DOHH2 (cell line): ENCODE measurements around the gene TADA2B.
"Not testable (repeated sequence)": the region's sequence is repeated elsewhere in the genome, so short reads cannot be mapped to it uniquely, and the experiment has no call there.

Experiments used
- H3F3A ChIP-seq: fragments of 200-600 bp; sonication (generic), shearing (Covaris generic); 2 replicates; pipeline ENCODE4 v1.6.0; 2016; ENCODE audit warnings: antibody characterized with exemption, mild to moderate bottlenecking; ENCODE audit not compliant: control insufficient read depth, insufficient read depth
- H3K27ac ChIP-seq: fragments of 200-600 bp; sonication (generic); 2 replicates; pipeline ENCODE4 v1.5.1; 2014; ENCODE audit warnings: low read depth, mild to moderate bottlenecking, low read length, moderate library complexity
- H3K27me3 ChIP-seq: fragments of 200-600 bp; sonication (generic); 2 replicates; pipeline ENCODE4 v1.6.1; 2014; ENCODE audit warnings: mild to moderate bottlenecking, low read length, mixed read lengths; ENCODE audit not compliant: control insufficient read depth
- H3K36me3 ChIP-seq: fragments of 200-600 bp; sonication (generic); 2 replicates; pipeline ENCODE4 v1.6.1; 2014; ENCODE audit warnings: mild to moderate bottlenecking, low read length, moderate library complexity, mixed read lengths; ENCODE audit not compliant: control insufficient read depth
- H3K4me1 ChIP-seq: fragments of 200-600 bp; sonication (generic); 2 replicates; pipeline ENCODE4 v1.6.1; 2014; ENCODE audit warnings: mild to moderate bottlenecking, low read length, mixed read lengths; ENCODE audit not compliant: control insufficient read depth
- H3K4me2 ChIP-seq: fragments of 200-600 bp; sonication (generic); 2 replicates; pipeline ENCODE4 v1.6.0; 2014; ENCODE audit warnings: mild to moderate bottlenecking, low read length, moderate library complexity
- H3K4me3 ChIP-seq: fragments of 200-600 bp; sonication (generic); 2 replicates; pipeline ENCODE4 v1.5.1; 2014; ENCODE audit warnings: mild to moderate bottlenecking, low read length, mixed read lengths
- H3K79me2 ChIP-seq: fragments of 200-600 bp; sonication (generic); 2 replicates; pipeline ENCODE4 v1.6.1; 2014; ENCODE audit warnings: mild to moderate bottlenecking, low read length, mixed read lengths; ENCODE audit not compliant: control insufficient read depth
- H3K9me2 ChIP-seq: fragments of 200-600 bp; sonication (generic); replicated peaks from 2 replicates; pipeline ENCODE4 v1.6.1; 2014; ENCODE audit warnings: mild to moderate bottlenecking, low read length, mixed read lengths; ENCODE audit not compliant: control insufficient read depth
- H3K9me3 ChIP-seq: fragments of 200-600 bp; sonication (generic); 2 replicates; pipeline ENCODE4 v1.6.1; 2014; ENCODE audit warnings: antibody characterized with exemption, low read length, mixed read lengths; ENCODE audit not compliant: control insufficient read depth, insufficient read depth
- H4K20me1 ChIP-seq: fragments of 200-600 bp; sonication (generic); 2 replicates; pipeline ENCODE4 v1.6.0; 2014; ENCODE audit warnings: low read depth, mild to moderate bottlenecking, antibody characterized with exemption, low read length, moderate library complexity; ENCODE audit not compliant: control insufficient read depth, insufficient read depth
- CTCF ChIP-seq: fragments of 200-600 bp; sonication (generic); IDR thresholded peaks from one replicate; pipeline ENCODE4 v1.5.1; 2014; ENCODE audit warnings: antibody characterized with exemption, mild to moderate bottlenecking, low read depth, low read length; ENCODE audit not compliant: poor library complexity, severe bottlenecking
- EZH2phosphoT487 ChIP-seq: fragments of 200-600 bp; sonication (generic); IDR thresholded peaks from 2 replicates; pipeline ENCODE4 v1.6.1; 2017; ENCODE audit warnings: borderline replicate concordance, mild to moderate bottlenecking, antibody characterized with exemption, low read length, moderate library complexity, mixed read lengths

Gene TADA2B

GRCh38 chr4:7077371-7077770 is 34.2 kb downstream of the TADA2B start:
- Histone ChIP-seq H3K9me3 (no peaks in the 10 kb centered on the region), H3K4me1 (no peaks in the 10 kb centered on the region), H3F3A (no peaks in the 10 kb centered on the region), H4K20me1 (no peaks in the 10 kb centered on the region; the same call in 1 of the 2 replicates), H3K27me3 (peaks cover 7% of the 10 kb centered on the region; the same call in 1 of the 2 replicates), H3K79me2 (no peaks in the 10 kb centered on the region), H3K4me3 (no peak overlapping the region), H3K36me3 (no peaks in the 10 kb centered on the region), H3K27ac (no peak overlapping the region), H3K4me2 (no peak overlapping the region), H3K9me2 (no peaks in the 10 kb centered on the region)
- TF ChIP-seq EZH2phosphoT487 = no peak
- TF ChIP-seq CTCF = no peak

GRCh38 chr4:7078025-7078424 is 34.9 kb downstream of the TADA2B start:
- Histone ChIP-seq H3K27ac (no peak overlapping the region), H3F3A (no peaks in the 10 kb centered on the region), H3K4me2 (no peak overlapping the region), H4K20me1 (no peaks in the 10 kb centered on the region; the same call in 1 of the 2 replicates), H3K4me3 (no peak overlapping the region), H3K9me2 (no peaks in the 10 kb centered on the region), H3K9me3 (no peaks in the 10 kb centered on the region), H3K4me1 (no peaks in the 10 kb centered on the region), H3K79me2 (no peaks in the 10 kb centered on the region), H3K27me3 (peaks cover 6% of the 10 kb centered on the region; the same call in 1 of the 2 replicates), H3K36me3 (no peaks in the 10 kb centered on the region)
- no peak for TF ChIP-seq EZH2phosphoT487
- no peak for TF ChIP-seq CTCF

GRCh38 chr4:7079483-7079882 is 36.3 kb downstream of the TADA2B start:
- H3K4me3 ChIP-seq, H3K4me2 ChIP-seq, H3K27ac ChIP-seq, H3F3A ChIP-seq, H3K36me3 ChIP-seq, H3K79me2 ChIP-seq, H4K20me1 ChIP-seq, H3K9me3 ChIP-seq, H3K9me2 ChIP-seq, H3K4me1 ChIP-seq, H3K27me3 ChIP-seq: not testable (repeated sequence)

- H3K9me2 ChIP-seq, H4K20me1 ChIP-seq, H3K4me3 ChIP-seq, H3F3A ChIP-seq, H3K4me2 ChIP-seq, H3K4me1 ChIP-seq, H3K36me3 ChIP-seq, H3K9me3 ChIP-seq, H3K27me3 ChIP-seq, H3K27ac ChIP-seq, H3K79me2 ChIP-seq: not testable (repeated sequence)
Measured at GRCh38 chr4:7079909-7080308, 36.7 kb downstream of the TADA2B start.
